AG04449 (cell line): ENCODE results near the gene PRR23A.

Source experiments
- CTCF ChIA-PET: fragments of 350-600 bp; formaldehyde crosslinking; extraction: SDS; loops from one replicate; lab custom pipeline; 2021; ENCODE audit warnings: antibody characterized with exemption; lab: Yijun Ruan, JAX
- POLR2A ChIA-PET: fragments of 400-600, 350-600 bp; formaldehyde crosslinking; extraction: SDS; loops from one replicate; lab custom pipeline; 2020; ENCODE audit warnings: antibody characterized with exemption, inconsistent platforms; lab: Yijun Ruan, JAX
- DNase-seq: peaks from one replicate; pipeline ENCODE4 v3.0.0-alpha.2; 2010; ENCODE audit warnings: low read depth, low spot score
- H3K4me3 ChIP-seq: 2 replicates; pipeline ENCODE4 v1.5.1; 2011; ENCODE audit warnings: low read depth, mild to moderate bottlenecking, control low read depth, low read length
- TF ChIP-seq, protein P1 (sequence below): IDR thresholded peaks from one replicate; pipeline ENCODE4 v1.5.1; 2011; ENCODE audit warnings: mild to moderate bottlenecking, moderate library complexity, low read length, control low read depth, inconsistent platforms; ENCODE audit not compliant: insufficient read depth; ENCODE audit errors: missing control alignments

PRR23A gene

GRCh38 chr3:139005356-139005993 is 593 bp downstream of the PRR23A start:
- DNase-seq = no peak
- ChIA-PET POLR2A (no interaction called here), CTCF (no interaction called here)
- TF ChIP-seq, protein P1, sequence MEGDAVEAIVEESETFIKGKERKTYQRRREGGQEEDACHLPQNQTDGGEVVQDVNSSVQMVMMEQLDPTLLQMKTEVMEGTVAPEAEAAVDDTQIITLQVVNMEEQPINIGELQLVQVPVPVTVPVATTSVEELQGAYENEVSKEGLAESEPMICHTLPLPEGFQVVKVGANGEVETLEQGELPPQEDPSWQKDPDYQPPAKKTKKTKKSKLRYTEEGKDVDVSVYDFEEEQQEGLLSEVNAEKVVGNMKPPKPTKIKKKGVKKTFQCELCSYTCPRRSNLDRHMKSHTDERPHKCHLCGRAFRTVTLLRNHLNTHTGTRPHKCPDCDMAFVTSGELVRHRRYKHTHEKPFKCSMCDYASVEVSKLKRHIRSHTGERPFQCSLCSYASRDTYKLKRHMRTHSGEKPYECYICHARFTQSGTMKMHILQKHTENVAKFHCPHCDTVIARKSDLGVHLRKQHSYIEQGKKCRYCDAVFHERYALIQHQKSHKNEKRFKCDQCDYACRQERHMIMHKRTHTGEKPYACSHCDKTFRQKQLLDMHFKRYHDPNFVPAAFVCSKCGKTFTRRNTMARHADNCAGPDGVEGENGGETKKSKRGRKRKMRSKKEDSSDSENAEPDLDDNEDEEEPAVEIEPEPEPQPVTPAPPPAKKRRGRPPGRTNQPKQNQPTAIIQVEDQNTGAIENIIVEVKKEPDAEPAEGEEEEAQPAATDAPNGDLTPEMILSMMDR = no peak
- H3K4me3 ChIP-seq = no peak overlapping the region

DNA sequence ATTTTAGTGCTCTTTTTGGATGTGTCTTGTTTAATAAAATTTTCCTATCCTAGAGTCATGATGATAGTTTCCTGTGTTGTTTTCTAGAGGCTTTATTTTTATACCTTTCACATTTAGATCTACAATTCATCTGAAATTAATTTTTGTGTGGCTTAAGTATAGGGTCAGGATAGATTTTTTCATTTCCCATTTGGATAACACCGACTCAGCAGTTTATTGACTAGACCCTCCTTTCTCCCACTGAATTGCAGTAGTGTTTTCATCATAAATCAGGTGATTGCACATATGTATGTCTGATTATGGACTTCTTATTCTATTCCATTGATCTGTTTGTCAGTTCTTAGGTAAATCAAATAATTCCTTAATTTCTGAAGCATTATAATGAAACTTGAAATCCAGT is 10.4 kb downstream of the PRR23A start:
- ChIA-PET POLR2A (no interaction called here), CTCF (no interaction called here)
- TF ChIP-seq, protein P1 = no peak
- H3K4me3 ChIP-seq = no peak overlapping the region
- DNase-seq = no peak

- TF ChIP-seq, protein P1 = no peak
- DNase-seq = no peak
- ChIA-PET POLR2A (interaction anchor here (0.6 kb wide), 1 partner anchor 434 kb away, joined by 4 read pairs; no protein-coding TSS in a partner anchor), CTCF (interaction anchor here (0.9 kb wide), 1 partner anchor 51 kb away, joined by 3 read pairs; no protein-coding TSS in a partner anchor)
- H3K4me3 ChIP-seq = no peak overlapping the region
These were observed 18.9 kb downstream of the PRR23A start for GRCh38 chr3:138987181-138987580.

DNA sequence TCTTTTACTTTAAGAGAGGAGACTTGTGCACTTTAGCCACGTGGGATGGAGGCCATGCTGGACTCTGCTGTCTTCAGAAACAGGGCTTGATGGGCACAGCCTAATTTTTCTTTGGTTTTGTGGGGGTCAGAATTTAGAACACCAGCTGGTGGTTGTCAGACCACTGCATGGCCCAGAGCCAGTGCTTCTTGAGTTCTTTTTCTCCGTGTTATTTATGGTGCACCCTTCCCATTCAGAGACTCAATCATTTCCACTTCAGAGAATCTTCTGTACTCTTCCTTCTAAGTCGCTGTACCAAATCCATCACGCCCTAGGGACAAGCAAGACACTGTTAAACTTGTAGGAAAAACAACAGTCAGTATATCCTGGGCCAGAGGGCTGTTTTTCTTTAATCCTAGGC is 20.1 kb downstream of the PRR23A start:
- TF ChIP-seq, protein P1 = no peak
- POLR2A ChIA-PET = no interaction called here
- H3K4me3 ChIP-seq = no peak overlapping the region
- CTCF ChIA-PET = no interaction called here
- DNase-seq = no peak

DNA sequence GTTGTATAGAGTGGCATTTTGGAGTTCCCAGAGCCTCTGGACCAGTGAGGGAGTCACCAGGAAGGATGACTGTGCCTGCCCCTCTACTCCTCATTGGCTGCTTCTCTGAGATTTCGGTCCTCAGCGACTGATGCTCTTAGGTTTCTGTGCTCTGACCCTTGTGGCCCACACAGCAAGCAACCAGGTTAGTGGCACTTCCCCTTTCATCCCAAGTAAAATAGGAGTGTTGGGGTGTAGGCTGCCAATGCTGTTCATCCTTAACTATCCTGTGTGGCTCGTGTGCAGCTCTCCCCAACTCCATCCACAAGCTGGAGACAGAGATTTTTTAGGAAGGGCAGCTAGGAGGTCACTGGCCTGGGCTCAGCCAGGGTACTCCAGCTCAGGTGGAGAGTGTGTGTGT is 21.3 kb downstream of the PRR23A start:
- H3K4me3 ChIP-seq = no peak overlapping the region
- TF ChIP-seq, protein P1 = no peak
- POLR2A ChIA-PET = no interaction called here
- CTCF ChIA-PET = interaction anchor here (5.6 kb wide), 1 partner anchor 48 kb away, joined by 35 read pairs; no protein-coding TSS in a partner anchor
- no peak for DNase-seq

DNA sequence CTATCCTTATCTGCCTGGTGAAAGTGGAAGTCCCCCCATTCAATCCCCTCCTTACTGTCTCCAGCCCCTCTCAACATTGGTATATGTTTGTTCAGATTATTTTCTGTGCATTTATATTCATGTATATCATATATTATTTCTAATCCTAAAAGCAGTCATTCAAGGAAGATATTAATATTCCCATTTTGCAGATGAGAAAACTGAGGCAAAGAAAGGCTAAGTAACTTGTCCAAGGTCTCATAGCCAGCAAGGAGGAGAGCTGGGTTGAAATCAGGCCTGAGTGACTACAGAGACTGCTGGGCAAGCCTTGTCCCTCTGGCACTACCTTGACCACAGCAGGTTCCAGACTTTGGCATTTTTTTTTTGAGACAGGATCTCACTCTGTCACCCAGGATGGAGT is 30.0 kb downstream of the PRR23A start:
- POLR2A ChIA-PET = no interaction called here
- no peak overlapping the region for H3K4me3 ChIP-seq
- TF ChIP-seq, protein P1 = no peak
- CTCF ChIA-PET = interaction anchor here (1.6 kb wide), 1 partner anchor 40 kb away, joined by 4 read pairs; no protein-coding TSS in a partner anchor
- DNase-seq = no peak
